GM21723 (cell line): ENCODE results near the gene MT1F.

ENCODE experiments used
- ATAC-seq: cut with Tn5 transposase; IDR thresholded peaks from one replicate; pipeline ENCODE4 v1.9.1; 2021; ENCODE audit warnings: mild to moderate bottlenecking, moderate library complexity; ENCODE audit not compliant: unreplicated experiment

The MT1F gene

GRCh38 chr16:56690420-56691122 lies 32.8 kb downstream of the MT1F start:
- no peak for ATAC-seq

GRCh38 chr16:56691885-56692284 lies 34.1 kb downstream of the MT1F start:
- ATAC-seq = no peak

DNA sequence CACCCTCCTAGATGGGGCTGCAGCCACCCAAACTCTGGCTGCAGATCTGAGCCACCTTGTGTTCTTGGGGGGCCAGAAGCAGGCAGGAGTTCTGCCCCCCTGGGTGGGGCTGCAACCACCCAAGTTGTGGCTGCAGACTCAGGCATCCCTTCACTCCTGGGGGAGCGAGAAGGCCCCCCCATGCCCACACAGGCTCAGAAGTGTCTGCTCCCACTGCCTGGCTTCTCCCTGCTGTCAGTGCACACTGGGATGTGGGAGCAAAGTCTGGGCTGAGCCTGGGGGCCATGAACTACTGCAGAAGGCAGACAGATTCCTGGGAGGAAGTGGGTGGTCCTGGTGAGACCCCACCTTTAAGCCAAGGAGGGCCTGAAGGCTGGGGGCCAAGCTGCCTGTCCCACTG lies 37.5 kb downstream of the MT1F start:
- no peak for ATAC-seq

DNA sequence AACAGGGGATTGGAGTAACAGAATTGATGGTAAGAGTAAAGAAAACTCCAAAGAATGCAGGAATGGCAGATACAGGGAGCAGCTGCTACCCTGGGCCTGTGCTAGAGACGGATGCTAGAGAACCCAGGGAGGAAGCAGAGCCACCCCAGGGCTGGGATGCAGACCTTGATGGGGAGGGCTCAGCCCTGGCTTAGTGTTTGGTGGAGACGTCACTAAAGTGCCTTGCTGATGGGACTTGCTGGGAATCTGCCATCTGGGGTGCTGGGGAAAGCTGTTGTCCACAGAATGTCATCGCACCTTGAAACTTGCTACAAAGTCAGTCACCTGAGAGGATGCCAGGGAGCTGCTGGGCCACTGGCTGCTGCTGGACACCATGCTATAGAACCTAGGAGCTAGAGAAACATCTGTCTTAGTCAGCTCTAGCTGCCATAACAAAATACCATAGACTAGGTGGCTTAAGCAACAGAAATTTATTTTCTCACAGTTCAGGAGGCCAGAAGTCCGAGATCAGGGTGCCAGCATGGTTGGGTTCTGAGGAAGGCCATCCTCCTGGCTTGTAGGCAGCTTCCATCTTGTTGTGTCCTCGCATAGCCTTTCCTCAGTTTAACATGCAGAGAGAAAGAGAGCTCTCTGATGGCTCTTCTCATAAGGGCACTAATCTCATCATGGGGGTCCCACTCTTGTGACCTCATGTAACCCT lies 39.8 kb downstream of the MT1F start:
- no peak for ATAC-seq

- no peak for ATAC-seq
Measured at GRCh38 chr16:56700195-56700594, 42.4 kb downstream of the MT1F start.

DNA sequence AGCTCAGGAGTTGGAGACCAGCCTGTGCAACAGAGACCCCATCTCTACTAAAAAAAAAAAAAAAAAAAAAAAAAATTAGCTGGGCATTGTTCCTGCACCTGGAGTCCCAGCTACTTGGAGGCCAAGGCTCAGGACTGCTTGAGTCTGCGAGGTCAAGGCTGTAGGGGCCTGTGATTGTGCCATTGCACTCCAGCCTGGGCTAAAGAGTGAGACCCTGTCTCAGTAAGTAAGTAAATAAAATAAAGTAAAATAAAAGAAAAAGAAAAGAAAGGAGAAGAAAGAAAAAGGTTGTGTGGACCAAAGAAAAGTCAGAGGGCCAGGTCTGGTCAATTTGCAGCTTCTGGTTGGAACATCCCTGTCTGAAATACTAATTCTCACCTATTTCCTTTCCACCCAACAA lies 42.9 kb downstream of the MT1F start:
- no peak for ATAC-seq

GRCh38 chr16:56701534-56701933 lies 43.8 kb downstream of the MT1F start:
- no peak for ATAC-seq

DNA sequence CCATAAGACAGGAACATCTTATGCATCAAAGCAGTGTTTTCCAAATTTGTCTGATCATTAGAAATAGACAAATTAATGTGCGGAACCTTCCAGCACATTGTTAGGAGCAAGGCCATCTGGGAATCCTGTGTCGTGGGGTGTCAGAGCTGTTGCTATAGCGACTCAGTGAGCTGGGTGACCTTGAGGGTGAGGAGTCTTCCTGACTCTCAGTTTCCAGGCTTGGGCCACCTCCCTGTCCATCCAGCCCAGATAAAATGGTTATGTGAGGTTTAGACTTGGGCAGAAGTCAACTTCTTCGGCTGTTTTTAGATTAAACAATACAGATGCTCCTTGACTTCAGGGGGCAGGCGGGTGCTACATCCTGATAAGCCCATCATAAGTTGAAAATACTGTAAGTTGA lies 45.1 kb downstream of the MT1F start:
- ATAC-seq = no peak
